HepG2 (cell line): Measurements from ENCODE around the gene RFFL. TPM values are rescaled to one million over a fixed set of nuclear protein-coding genes. Genes with fewer than 3 reads are reported as not detected.

Source experiments
- ATAC-seq: fragments of 200-7000 bp; cut with Tn5 transposase; 3 replicates; pipeline ENCODE4 v1.9.1; 2020; ENCODE audit warnings: mild to moderate bottlenecking, moderate library complexity
- BruUV-seq: library from RNA; stranded (reverse); fragments of 400-500 nt; replicated peaks from 2 replicates; lab custom pipeline; 2021; lab: Mats Ljungman, UMichigan
- CTCF ChIA-PET: fragments of 300-600 bp; formaldehyde crosslinking; extraction: SDS; loops from one replicate; lab custom pipeline; 2021; ENCODE audit warnings: low total read pairs, inconsistent platforms, low intra/inter-chr PET ratio; lab: Yijun Ruan, JAX
- POLR2A ChIA-PET: fragments of 350-600 bp; sonication (Branson Sonifier 250); formaldehyde crosslinking; loops from one replicate; lab custom pipeline; 2020; ENCODE audit warnings: antibody characterized with exemption, inconsistent platforms; lab: Yijun Ruan, JAX
- DNase-seq: peaks from one replicate; pipeline ENCODE4 v3.0.0-alpha.2; 2015; ENCODE audit warnings: low spot score
- FAIRE-seq: peaks from 3 replicates; lab custom pipeline; 2011; peaks lifted over from hg19 to GRCh38; lab: Jason Lieb, UNC
- H2AFZ ChIP-seq: one replicate; pipeline ENCODE4 v1.6.1; 2011; ENCODE audit warnings: low read length, inconsistent platforms
- H3K27ac ChIP-seq: fragments of 300-600 bp; 3 replicates; pipeline ENCODE4 v1.8.0; 2011; ENCODE audit warnings: mixed run types, mild to moderate bottlenecking, mixed read lengths, low read length, inconsistent platforms; ENCODE audit not compliant: insufficient read depth; ENCODE audit errors: extremely low read length
- H3K27me3 ChIP-seq, 2 experiments: fragments of 200-600 bp in 1 of 2; 2 replicates in 1 of 2; 3 replicates in 1 of 2; pipeline versions ENCODE4 v1.6.0 to v1.8.0; 2011; ENCODE audit warnings: low read length in 2 of 2, mild to moderate bottlenecking in 2 of 2, moderate library complexity in 2 of 2, inconsistent platforms in 1 of 2; ENCODE audit not compliant: insufficient read depth in 2 of 2, control insufficient read depth in 1 of 2
- H3K36me3 ChIP-seq, 2 experiments: fragments of 200-600 bp in 1 of 2; replicated peaks in 1 of 2; 2 replicates in 1 of 2; 3 replicates in 1 of 2; pipeline versions ENCODE4 v1.5.1 to v1.8.0; 2011; ENCODE audit warnings: low read length in 2 of 2, inconsistent platforms in 1 of 2; ENCODE audit not compliant: insufficient read depth in 2 of 2, control insufficient read depth in 1 of 2
- H3K4me1 ChIP-seq: 2 replicates; pipeline ENCODE4 v1.5.1; 2012; ENCODE audit warnings: low read length, inconsistent platforms; ENCODE audit not compliant: insufficient read depth
- H3K4me2 ChIP-seq: 2 replicates; pipeline ENCODE4 v1.6.0; 2011; ENCODE audit warnings: low read depth, low read length, inconsistent platforms
- H3K4me3 ChIP-seq, 3 experiments: fragments of 200-600 bp in 1 of 3; sonication (generic), shearing (Covaris generic) in 1 of 3; replicated peaks in 1 of 3; 2 replicates each; pipeline ENCODE4 v1.5.1; 2011 to 2016; ENCODE audit warnings: low read length in 3 of 3, inconsistent platforms in 2 of 3, low read depth in 2 of 3, mild to moderate bottlenecking in 2 of 3, control low read depth in 1 of 3, mixed read lengths in 1 of 3; ENCODE audit not compliant: insufficient read depth in 1 of 3
- H3K79me2 ChIP-seq: one replicate; pipeline ENCODE4 v1.6.1; 2011; ENCODE audit warnings: low read length, inconsistent platforms; ENCODE audit not compliant: insufficient read depth
- H3K9ac ChIP-seq: 2 replicates; pipeline ENCODE4 v1.6.0; 2011; ENCODE audit warnings: mild to moderate bottlenecking, low read depth, low read length, inconsistent platforms; ENCODE audit not compliant: insufficient read depth
- H3K9me3 ChIP-seq: 2 replicates; pipeline ENCODE4 v1.5.1; 2012; ENCODE audit warnings: mild to moderate bottlenecking, low read length
- H4K20me1 ChIP-seq: 2 replicates; pipeline ENCODE4 v1.6.0; 2011; ENCODE audit warnings: inconsistent platforms, mild to moderate bottlenecking, low read length, moderate library complexity; ENCODE audit not compliant: insufficient read depth
- DPF2 ChIP-seq: sonication (generic); formaldehyde crosslinking; IDR thresholded peaks from 2 replicates; pipeline ENCODE4 v1.4.0; 2020; ENCODE audit warnings: mild to moderate bottlenecking, low read depth, missing genetic modification reagents, borderline replicate concordance
- IRF9 ChIP-seq: sonication (generic); formaldehyde crosslinking; IDR thresholded peaks from 2 replicates; pipeline ENCODE4 v1.8.0; 2022; ENCODE audit warnings: missing genetic modification reagents, mild to moderate bottlenecking, borderline replicate concordance
- RARA ChIP-seq: IDR thresholded peaks from 2 replicates; pipeline ENCODE4 v1.6.1; 2016; ENCODE audit warnings: missing genetic modification reagents, missing compliant biosample characterization
- ZNF510 ChIP-seq: sonication (generic); formaldehyde crosslinking; IDR thresholded peaks from 2 replicates; pipeline ENCODE4 v1.4.0; 2020; ENCODE audit warnings: low read depth, mild to moderate bottlenecking, missing genetic modification reagents
- ZNF550 ChIP-seq: sonication (generic); formaldehyde crosslinking; IDR thresholded peaks from 2 replicates; pipeline ENCODE4 v1.4.0; 2020; ENCODE audit warnings: mild to moderate bottlenecking, missing genetic modification reagents, borderline replicate concordance
- ZNF639 ChIP-seq: conservative IDR thresholded peaks from 2 replicates; pipeline ENCODE4 v1.6.1; 2018; ENCODE audit warnings: missing genetic modification reagents
- ZNF7 ChIP-seq: IDR thresholded peaks from 2 replicates; pipeline ENCODE4 v1.6.1; 2016; ENCODE audit warnings: missing biosample characterization, missing genetic modification reagents
- ZNF746 ChIP-seq: sonication (generic); formaldehyde crosslinking; IDR thresholded peaks from 2 replicates; pipeline ENCODE4 v1.8.0; 2022; ENCODE audit warnings: mild to moderate bottlenecking, missing genetic modification reagents
- ZNF788 ChIP-seq: sonication (generic); formaldehyde crosslinking; IDR thresholded peaks from 2 replicates; pipeline ENCODE4 v1.5.0; 2020; ENCODE audit warnings: mild to moderate bottlenecking, missing genetic modification reagents, borderline replicate concordance
- WGBS: methylation state at CpG from one replicate; pipeline ENCODE4 v1.1.6; 2017; ENCODE audit warnings: low lambda C conversion rate; 5-methylcytosine and 5-hydroxymethylcytosine counted together
- in situ Hi-C: cut with HindIII; loops from 2 replicates; pipeline ENCODE4 v1.10.0; 2017; ENCODE audit warnings: low pct_unique_long_range_greater_than_20kb; ENCODE audit not compliant: extremely low pct_ligation_motif_present
- intact Hi-C: fragments of 100-400 bp; cut with micrococcal nuclease; formaldehyde crosslinking; loops from one replicate; pipeline ENCODE4 v1.10.0; 2022; ENCODE audit not compliant: unreplicated experiment
- polyA plus RNA-seq, 8 experiments: library from polyadenylated mRNA; depleted of rRNA in 3 of 8; stranded (reverse) in 7 of 8; unstranded in 1 of 8; fragments of >200 nt; fragmentation: Illumina TruSeq in 4 of 8; extraction: Trizol in 4 of 8; gene quantifications; 2 replicates each; pipeline versions ENCODE4 v1.2.1 to v1.2.3, GENCODE V29; 2011 to 2016; ENCODE audit warnings: low read depth in 4 of 8, missing spikeins in 1 of 8, mixed read lengths in 1 of 8; ENCODE audit not compliant: insufficient read depth in 1 of 8
- total RNA-seq, 5 experiments: library from RNA; depleted of rRNA; stranded (reverse); fragments of >200 nt; fragmentation: Illumina TruSeq; extraction: Trizol; gene quantifications; 2 replicates each; pipeline ENCODE4 v1.2.3, GENCODE V29; 2016; ENCODE audit warnings: low read depth in 1 of 5
- TF ChIP-seq, protein P1 (sequence below): sonication (generic); formaldehyde crosslinking; conservative IDR thresholded peaks from 2 replicates; pipeline ENCODE4 v1.4.0; 2020; ENCODE audit warnings: missing genetic modification reagents
- TF ChIP-seq, protein P2 (sequence below): sonication (generic); formaldehyde crosslinking; IDR thresholded peaks from 2 replicates; pipeline ENCODE4 v1.4.0; 2020; ENCODE audit warnings: missing genetic modification reagents
- TF ChIP-seq, protein P3 (sequence below): sonication (generic); formaldehyde crosslinking; IDR thresholded peaks from 2 replicates; pipeline ENCODE4 v1.8.0; 2022; ENCODE audit warnings: missing genetic modification reagents, mild to moderate bottlenecking, inconsistent platforms, borderline replicate concordance

Gene RFFL
- total and polyA plus RNA-seq, 2 of the 13 experiments (the other 11 are each of a cell fraction or from before 2014, with no cell fraction given): 24.3 to 48.6 TPM

DNA sequence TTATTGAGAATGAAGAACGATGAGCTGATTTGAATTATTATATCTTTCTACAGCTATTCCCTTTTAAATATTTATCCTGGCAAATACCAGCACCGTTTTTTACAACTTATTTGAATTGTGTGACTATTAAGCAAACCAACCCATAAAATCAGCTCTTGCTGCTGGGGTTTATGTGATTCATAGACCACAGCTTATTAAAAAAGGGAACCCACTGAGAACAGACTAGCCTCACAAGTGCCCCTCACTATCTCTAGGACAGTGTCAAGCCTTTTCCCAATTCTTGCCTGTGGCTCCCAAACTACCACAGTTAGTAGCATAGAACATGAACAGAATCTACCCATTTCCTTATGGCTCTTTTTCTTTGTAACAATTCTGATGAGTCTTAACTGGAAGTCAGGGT, 89.3 kb downstream of the RFFL start:
- Histone ChIP-seq H3K4me1 (peaks cover 1% of the 10 kb centered on the region), H3K4me2 (no peak overlapping the region), H3K27me3 (no peaks in the 10 kb centered on the region), H3K9me3 (no peaks in the 10 kb centered on the region), H2AFZ (no peak overlapping the region), H3K4me3 (no peak overlapping the region), H3K36me3 (no peaks in the 10 kb centered on the region), H3K79me2 (no peaks in the 10 kb centered on the region), H3K27ac (no peak overlapping the region), H3K9ac (no peak overlapping the region), H4K20me1 (no peaks in the 10 kb centered on the region)
- CTCF ChIA-PET: no interaction called here
- no peak for FAIRE-seq
- BruUV-seq: no TSS peak
- ATAC-seq: no peak
- in situ Hi-C loops: no loop called here
- WGBS: 47% methylated on average over 2 of the region's 2 CpGs
- POLR2A ChIA-PET: no interaction called here
- DNase-seq: no peak
- intact Hi-C loops: no loop called here
- TF ChIP-seq DPF2 (CRISPR knock-in tag) (no peak), ZNF788 (CRISPR knock-in tag) (no peak), ZNF7 (no peak), ZNF550 (CRISPR knock-in tag) (no peak), ZNF746 (no peak), RARA (CRISPR knock-in tag) (no peak), ZNF639 (CRISPR knock-in tag) (no peak), IRF9 (no peak), ZNF510 (CRISPR knock-in tag) (no peak)
- TF ChIP-seq, protein P1, sequence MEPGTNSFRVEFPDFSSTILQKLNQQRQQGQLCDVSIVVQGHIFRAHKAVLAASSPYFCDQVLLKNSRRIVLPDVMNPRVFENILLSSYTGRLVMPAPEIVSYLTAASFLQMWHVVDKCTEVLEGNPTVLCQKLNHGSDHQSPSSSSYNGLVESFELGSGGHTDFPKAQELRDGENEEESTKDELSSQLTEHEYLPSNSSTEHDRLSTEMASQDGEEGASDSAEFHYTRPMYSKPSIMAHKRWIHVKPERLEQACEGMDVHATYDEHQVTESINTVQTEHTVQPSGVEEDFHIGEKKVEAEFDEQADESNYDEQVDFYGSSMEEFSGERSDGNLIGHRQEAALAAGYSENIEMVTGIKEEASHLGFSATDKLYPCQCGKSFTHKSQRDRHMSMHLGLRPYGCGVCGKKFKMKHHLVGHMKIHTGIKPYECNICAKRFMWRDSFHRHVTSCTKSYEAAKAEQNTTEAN (CRISPR knock-in tag): no peak
- TF ChIP-seq, protein P2, sequence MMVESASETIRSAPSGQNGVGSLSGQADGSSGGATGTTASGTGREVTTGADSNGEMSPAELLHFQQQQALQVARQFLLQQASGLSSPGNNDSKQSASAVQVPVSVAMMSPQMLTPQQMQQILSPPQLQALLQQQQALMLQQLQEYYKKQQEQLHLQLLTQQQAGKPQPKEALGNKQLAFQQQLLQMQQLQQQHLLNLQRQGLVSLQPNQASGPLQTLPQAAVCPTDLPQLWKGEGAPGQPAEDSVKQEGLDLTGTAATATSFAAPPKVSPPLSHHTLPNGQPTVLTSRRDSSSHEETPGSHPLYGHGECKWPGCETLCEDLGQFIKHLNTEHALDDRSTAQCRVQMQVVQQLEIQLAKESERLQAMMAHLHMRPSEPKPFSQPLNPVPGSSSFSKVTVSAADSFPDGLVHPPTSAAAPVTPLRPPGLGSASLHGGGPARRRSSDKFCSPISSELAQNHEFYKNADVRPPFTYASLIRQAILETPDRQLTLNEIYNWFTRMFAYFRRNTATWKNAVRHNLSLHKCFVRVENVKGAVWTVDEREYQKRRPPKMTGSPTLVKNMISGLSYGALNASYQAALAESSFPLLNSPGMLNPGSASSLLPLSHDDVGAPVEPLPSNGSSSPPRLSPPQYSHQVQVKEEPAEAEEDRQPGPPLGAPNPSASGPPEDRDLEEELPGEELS: no peak
- TF ChIP-seq, protein P3, sequence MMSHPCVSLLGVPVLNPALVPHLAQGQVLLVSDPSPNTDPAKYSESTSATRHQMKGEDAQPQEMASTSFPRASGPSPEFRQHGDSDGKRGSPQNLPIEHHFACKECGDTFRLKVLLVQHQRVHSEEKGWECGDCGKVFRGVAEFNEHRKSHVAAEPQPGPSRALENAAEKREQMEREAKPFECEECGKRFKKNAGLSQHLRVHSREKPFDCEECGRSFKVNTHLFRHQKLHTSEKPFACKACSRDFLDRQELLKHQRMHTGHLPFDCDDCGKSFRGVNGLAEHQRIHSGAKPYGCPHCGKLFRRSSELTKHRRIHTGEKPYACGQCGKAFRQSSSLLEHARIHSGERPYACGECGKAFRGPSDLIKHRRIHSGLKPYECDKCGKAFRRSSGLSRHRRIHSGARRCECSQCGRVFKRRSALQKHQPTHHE (CRISPR knock-in tag): no peak
